Neutrophil (primary cell): ENCODE data around the gene COL8A2.

Experiments
- H3K27ac ChIP-seq: fragments of 200-600 bp; sonication (generic); 2 replicates; pipeline ENCODE4 v1.5.1; 2016; ENCODE audit warnings: mild to moderate bottlenecking, moderate library complexity
- H3K27me3 ChIP-seq: fragments of 200-600 bp; sonication (generic); 2 replicates; pipeline ENCODE4 v1.6.0; 2016; ENCODE audit warnings: mild to moderate bottlenecking
- H3K36me3 ChIP-seq: fragments of 200-600 bp; sonication (generic); 2 replicates; pipeline ENCODE4 v1.5.1; 2017
- H3K4me1 ChIP-seq, 2 experiments: fragments of 200-600 bp in 1 of 2; sonication (generic) in 1 of 2; 1 replicate in 1 of 2; 2 replicates in 1 of 2; pipeline versions ENCODE4 v1.5.1 to v1.6.1; 2013 to 2016; ENCODE audit warnings: low read depth in 1 of 2, low read length in 1 of 2, mild to moderate bottlenecking in 1 of 2, moderate library complexity in 1 of 2; ENCODE audit not compliant: control insufficient read depth in 1 of 2, insufficient read depth in 1 of 2
- H3K4me3 ChIP-seq, 2 experiments: fragments of 200-600 bp in 1 of 2; sonication (generic) in 1 of 2; 1 replicate in 1 of 2; 2 replicates in 1 of 2; pipeline ENCODE4 v1.5.1; 2013 to 2016; ENCODE audit warnings: low read depth in 1 of 2, low read length in 1 of 2, mild to moderate bottlenecking in 1 of 2, moderate library complexity in 1 of 2
- H3K9me3 ChIP-seq: fragments of 200-600 bp; sonication (generic); 2 replicates; pipeline ENCODE4 v1.5.1; 2016
- TF ChIP-seq, protein P1 (sequence below): fragments of 200-600 bp; sonication (generic); IDR thresholded peaks from 2 replicates; pipeline ENCODE4 v1.5.1; 2016; ENCODE audit warnings: antibody characterized with exemption

COL8A2 gene

DNA sequence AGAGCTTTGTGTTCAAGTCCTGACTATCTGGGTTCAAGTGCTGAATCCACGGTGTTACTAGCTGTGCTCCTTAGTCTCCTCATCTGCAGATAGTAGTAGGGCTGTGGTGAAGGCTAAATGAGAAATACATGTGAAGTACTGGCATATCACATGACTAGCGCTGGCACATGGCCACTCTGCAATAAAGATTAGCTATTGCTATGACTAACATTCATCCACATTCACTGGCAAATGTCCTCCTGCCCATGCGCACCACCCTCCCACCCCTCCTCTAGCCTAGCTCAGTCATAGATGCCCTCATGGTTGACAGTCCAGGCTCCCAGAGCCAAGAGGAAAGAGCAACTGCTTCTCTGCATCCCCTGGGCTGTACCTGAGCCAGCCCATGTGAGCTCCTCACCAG, 8.5 kb upstream of the COL8A2 start:
- H3K36me3 ChIP-seq: peaks cover 26% of the 10 kb centered on the region
- peaks cover 8% of the 10 kb centered on the region in 2 experiments for H3K4me1 ChIP-seq
- TF ChIP-seq, protein P1, sequence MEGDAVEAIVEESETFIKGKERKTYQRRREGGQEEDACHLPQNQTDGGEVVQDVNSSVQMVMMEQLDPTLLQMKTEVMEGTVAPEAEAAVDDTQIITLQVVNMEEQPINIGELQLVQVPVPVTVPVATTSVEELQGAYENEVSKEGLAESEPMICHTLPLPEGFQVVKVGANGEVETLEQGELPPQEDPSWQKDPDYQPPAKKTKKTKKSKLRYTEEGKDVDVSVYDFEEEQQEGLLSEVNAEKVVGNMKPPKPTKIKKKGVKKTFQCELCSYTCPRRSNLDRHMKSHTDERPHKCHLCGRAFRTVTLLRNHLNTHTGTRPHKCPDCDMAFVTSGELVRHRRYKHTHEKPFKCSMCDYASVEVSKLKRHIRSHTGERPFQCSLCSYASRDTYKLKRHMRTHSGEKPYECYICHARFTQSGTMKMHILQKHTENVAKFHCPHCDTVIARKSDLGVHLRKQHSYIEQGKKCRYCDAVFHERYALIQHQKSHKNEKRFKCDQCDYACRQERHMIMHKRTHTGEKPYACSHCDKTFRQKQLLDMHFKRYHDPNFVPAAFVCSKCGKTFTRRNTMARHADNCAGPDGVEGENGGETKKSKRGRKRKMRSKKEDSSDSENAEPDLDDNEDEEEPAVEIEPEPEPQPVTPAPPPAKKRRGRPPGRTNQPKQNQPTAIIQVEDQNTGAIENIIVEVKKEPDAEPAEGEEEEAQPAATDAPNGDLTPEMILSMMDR: no peak
- H3K4me3 ChIP-seq: no peak overlapping the region
- H3K27ac ChIP-seq: no peak overlapping the region
- H3K9me3 ChIP-seq: no peaks in the 10 kb centered on the region
- no peaks in the 10 kb centered on the region for H3K27me3 ChIP-seq

DNA sequence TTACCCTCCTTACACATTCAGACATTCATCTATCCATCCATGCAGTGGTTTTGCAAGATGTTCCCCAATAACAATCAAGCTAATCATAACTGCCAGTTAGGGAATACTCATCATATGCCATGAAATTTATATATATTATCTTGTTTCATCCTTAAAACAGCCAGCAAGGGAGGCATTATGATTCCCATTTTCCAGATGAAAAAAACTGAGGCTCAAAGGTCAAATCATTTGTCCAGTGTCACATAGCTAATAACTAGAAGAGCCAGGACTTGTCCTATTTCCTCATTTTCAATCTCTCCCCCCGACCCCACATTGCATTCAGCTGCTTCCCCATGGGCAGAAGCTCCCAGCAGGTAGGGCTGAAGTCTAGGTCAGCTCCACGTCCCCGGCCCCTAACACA, 7.0 kb upstream of the COL8A2 start:
- H3K4me3 ChIP-seq: no peak overlapping the region
- no peaks in the 10 kb centered on the region for H3K9me3 ChIP-seq
- TF ChIP-seq, protein P1: no peak
- peaks cover 11% of the 10 kb centered on the region for H3K36me3 ChIP-seq
- no peak overlapping the region for H3K27ac ChIP-seq
- peaks cover 8% of the 10 kb centered on the region in 2 experiments for H3K4me1 ChIP-seq
- peaks cover under 1% of the 10 kb centered on the region for H3K27me3 ChIP-seq

DNA sequence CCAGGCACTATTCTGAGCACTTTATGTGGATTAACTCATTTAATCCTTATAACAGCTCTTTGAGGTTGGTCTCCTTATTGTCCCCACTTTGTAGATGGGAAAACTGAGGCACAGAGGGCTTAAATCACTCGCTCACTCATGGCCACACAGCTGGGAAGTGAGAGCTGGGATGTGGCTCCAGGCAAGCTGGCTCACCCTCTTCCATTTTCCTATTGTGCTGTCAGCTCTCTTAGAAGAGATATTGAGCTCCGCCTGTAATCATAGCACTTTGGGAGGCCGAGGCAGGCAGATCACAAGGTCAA, 3.8 kb upstream of the COL8A2 start:
- Histone ChIP-seq H3K9me3 (no peaks in the 10 kb centered on the region), H3K27ac (no peak overlapping the region), H3K4me1 (peaks cover 4 to 6% of the 10 kb centered on the region in 2 experiments), H3K36me3 (no peaks in the 10 kb centered on the region), H3K27me3 (peaks cover 33% of the 10 kb centered on the region), H3K4me3 (no peak overlapping the region)
- TF ChIP-seq, protein P1: no peak

DNA sequence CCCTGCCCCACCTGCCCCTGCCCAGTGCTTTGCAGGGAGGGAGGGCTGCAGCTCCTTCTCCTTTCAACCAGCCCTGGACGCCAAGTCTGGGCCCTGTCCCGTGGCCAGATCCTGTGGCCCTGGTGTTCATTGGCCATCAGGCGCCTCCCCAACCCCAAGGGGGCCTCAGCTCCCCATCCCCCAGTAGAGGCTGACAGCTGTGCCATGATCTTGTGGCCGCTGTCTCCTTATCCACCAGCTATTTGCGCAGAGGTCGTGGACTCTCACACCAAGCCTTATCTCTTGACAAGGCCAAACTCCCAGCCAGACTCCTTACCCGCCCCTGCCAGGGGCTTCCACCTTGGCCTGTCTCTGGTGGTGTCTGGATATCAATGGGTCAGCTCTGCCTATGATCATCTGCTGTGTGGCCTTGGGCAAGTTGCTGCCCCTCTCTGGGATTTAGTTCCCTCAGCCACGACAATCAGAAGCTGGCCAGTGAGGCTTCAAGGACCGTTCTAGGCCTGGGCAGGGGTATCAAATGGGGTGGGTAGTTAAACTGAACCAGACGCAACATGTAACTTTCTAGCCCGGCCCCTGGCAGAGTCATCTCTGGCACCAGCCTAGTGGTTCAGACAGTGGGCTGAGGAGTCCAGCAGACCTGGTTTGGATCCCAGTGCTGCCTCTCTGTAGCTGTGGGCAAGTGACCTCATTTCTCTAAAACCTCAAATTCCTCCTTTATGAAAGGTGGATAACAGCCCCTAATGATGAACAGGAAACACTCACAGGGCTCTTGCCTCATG, 3.3 kb upstream of the COL8A2 start:
- TF ChIP-seq, protein P1: no peak
- Histone ChIP-seq H3K36me3 (no peaks in the 10 kb centered on the region), H3K9me3 (no peaks in the 10 kb centered on the region), H3K27me3 (peaks cover 38% of the 10 kb centered on the region), H3K4me1 (peaks cover 7 to 8% of the 10 kb centered on the region in 2 experiments), H3K4me3 (no peak overlapping the region), H3K27ac (no peak overlapping the region)

DNA sequence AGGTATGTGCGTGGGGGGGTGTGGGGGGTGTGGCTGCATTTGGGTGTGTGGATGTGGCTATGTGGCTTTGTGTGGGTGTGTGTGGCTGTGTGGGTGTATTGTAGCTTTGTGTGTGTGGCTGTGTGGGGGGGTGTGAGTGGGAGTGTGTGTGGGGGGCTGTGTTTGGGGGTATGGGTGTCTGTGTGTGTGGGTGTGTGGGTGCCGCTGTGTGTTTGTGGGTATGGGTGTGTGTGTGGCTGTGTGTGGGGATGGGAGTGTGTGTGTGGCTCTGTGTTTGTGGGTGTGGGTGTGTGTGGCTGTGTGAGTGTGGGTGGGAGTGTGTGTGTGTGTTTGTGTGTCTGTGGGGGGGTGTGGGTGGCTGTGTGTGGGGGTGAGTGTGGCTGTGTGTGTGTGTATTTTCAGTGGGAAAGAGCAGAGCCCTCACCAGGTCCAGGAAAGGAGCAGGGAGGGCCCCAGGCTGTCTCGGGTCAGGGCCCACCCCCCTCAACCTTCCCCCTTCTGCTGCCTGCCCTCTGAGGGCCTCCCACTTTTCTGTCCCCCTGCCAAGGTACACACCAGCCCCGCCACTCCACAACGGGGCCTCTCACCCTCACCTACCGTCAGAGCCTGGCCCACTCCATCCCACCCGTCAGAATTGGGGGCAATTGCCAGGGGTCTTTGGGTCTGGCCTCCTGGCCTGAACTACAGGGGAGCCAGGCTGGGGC, 1.9 kb upstream of the COL8A2 start:
- TF ChIP-seq, protein P1: no peak
- Histone ChIP-seq H3K27ac (no peak overlapping the region), H3K4me3 (no peak overlapping the region), H3K36me3 (no peaks in the 10 kb centered on the region), H3K27me3 (peaks cover 52% of the 10 kb centered on the region), H3K4me1 (peaks cover 16 to 20% of the 10 kb centered on the region in 2 experiments), H3K9me3 (no peaks in the 10 kb centered on the region)
